Measurements from ENCODE around the gene ARMH2.

ARMH2 gene

GRCh38 chr6:24833711-24834386, 35.1 kb upstream of the ARMH2 start:
- no peak for TF ChIP-seq FOXP2 (optimal IDR thresholded peaks at IDR 0.05; ENCODE audit: borderline replicate concordance, extremely low read depth, extremely low read length, insufficient read depth)
- no peak for TF ChIP-seq SIN3A (IDR thresholded peaks at IDR 0.05; ENCODE audit: borderline replicate concordance, insufficient read depth, low read length)

GRCh38 chr6:24832794-24833193, 34.1 kb upstream of the ARMH2 start:
- TF ChIP-seq REST (IDR thresholded peaks at IDR 0.05; ENCODE audit: insufficient read depth in 1 of 2, low read depth in 2 of 2, low read length in 2 of 2) (no peak), POLR2AphosphoS5 (IDR thresholded peaks at IDR 0.05; ENCODE audit: low read depth, low read length) (no peak), FOXP2 (optimal IDR thresholded peaks at IDR 0.05; ENCODE audit: borderline replicate concordance, extremely low read depth, extremely low read length, insufficient read depth) (no peak), TAF1 (IDR thresholded peaks at IDR 0.05; ENCODE audit: borderline replicate concordance, insufficient read depth, low read length) (no peak), SIN3A (IDR thresholded peaks at IDR 0.05; ENCODE audit: borderline replicate concordance, insufficient read depth, low read length) (no peak)

GRCh38 chr6:24831771-24832716, 33.3 kb upstream of the ARMH2 start:
- TF ChIP-seq POLR2AphosphoS5 (IDR thresholded peaks at IDR 0.05; ENCODE audit: low read depth, low read length) (no peak), FOXP2 (optimal IDR thresholded peaks at IDR 0.05; ENCODE audit: borderline replicate concordance, extremely low read depth, extremely low read length, insufficient read depth) (no peak), REST (IDR thresholded peaks at IDR 0.05; ENCODE audit: insufficient read depth in 1 of 2, low read depth in 2 of 2, low read length in 2 of 2) (no peak; a peak in 1 of 4 replicates), SIN3A (IDR thresholded peaks at IDR 0.05; ENCODE audit: borderline replicate concordance, insufficient read depth, low read length) (no peak), TAF1 (IDR thresholded peaks at IDR 0.05; ENCODE audit: borderline replicate concordance, insufficient read depth, low read length) (no peak)

GRCh38 chr6:24829657-24830056, 30.9 kb upstream of the ARMH2 start:
- TF ChIP-seq TAF1 (IDR thresholded peaks at IDR 0.05; ENCODE audit: borderline replicate concordance, insufficient read depth, low read length) = no peak
- no peak for TF ChIP-seq SIN3A (IDR thresholded peaks at IDR 0.05; ENCODE audit: borderline replicate concordance, insufficient read depth, low read length)
- TF ChIP-seq POLR2AphosphoS5 (IDR thresholded peaks at IDR 0.05; ENCODE audit: low read depth, low read length) = no peak
- no peak for TF ChIP-seq REST (IDR thresholded peaks at IDR 0.05; ENCODE audit: insufficient read depth in 1 of 2, low read depth in 2 of 2, low read length in 2 of 2)
- TF ChIP-seq FOXP2 (optimal IDR thresholded peaks at IDR 0.05; ENCODE audit: borderline replicate concordance, extremely low read depth, extremely low read length, insufficient read depth) = no peak

- TF ChIP-seq SIN3A (IDR thresholded peaks at IDR 0.05; ENCODE audit: borderline replicate concordance, insufficient read depth, low read length) (no peak), FOXP2 (optimal IDR thresholded peaks at IDR 0.05; ENCODE audit: borderline replicate concordance, extremely low read depth, extremely low read length, insufficient read depth) (no peak), TAF1 (IDR thresholded peaks at IDR 0.05; ENCODE audit: borderline replicate concordance, insufficient read depth, low read length) (no peak), REST (IDR thresholded peaks at IDR 0.05; ENCODE audit: insufficient read depth in 1 of 2, low read depth in 2 of 2, low read length in 2 of 2) (no peak), POLR2AphosphoS5 (IDR thresholded peaks at IDR 0.05; ENCODE audit: low read depth, low read length) (no peak)
Observed at GRCh38 chr6:24827970-24828369, 29.3 kb upstream of the ARMH2 start.

Measured in PFSK-1 (cell line).